Activated CD8-positive, alpha-beta T cell treated with anti-CD3 and anti-CD28 coated beads for 36 hours (primary cell): ENCODE results near the gene STIM2. TPM values are rescaled to one million over a fixed set of nuclear protein-coding genes. Genes with fewer than 3 reads are reported as not detected.
A peak's percentile ranks its signal among the peaks of the same experiment; 100 is the strongest.

Experiments used
- ATAC-seq: fragments of 200-7000 bp; cut with Tn5 transposase; one replicate; pipeline ENCODE4 v1.10.0; 2021; ENCODE audit warnings: mild to moderate bottlenecking, moderate library complexity
- CTCF ChIA-PET: fragments of 350-600 bp; sonication (Branson Sonifier 250); formaldehyde crosslinking; loops from one replicate; lab custom pipeline; 2021; ENCODE audit warnings: antibody characterized with exemption; lab: Charles Lee
- POLR2A ChIA-PET: fragments of 350-600 bp; sonication (Branson Sonifier 250); formaldehyde crosslinking; loops from one replicate; lab custom pipeline; 2021; ENCODE audit warnings: antibody characterized with exemption; lab: Charles Lee
- DNase-seq: peaks from one replicate; pipeline ENCODE4 v3.0.0-alpha.2; 2020
- H3K27ac Mint-ChIP-seq: one replicate; pipeline ENCODE4 v1.8.0; 2021; ENCODE audit warnings: mild to moderate bottlenecking, mixed read lengths
- H3K27me3 Mint-ChIP-seq: one replicate; pipeline ENCODE4 v1.8.0; 2021; ENCODE audit warnings: mixed read lengths
- H3K36me3 Mint-ChIP-seq: one replicate; pipeline ENCODE4 v1.8.0; 2021; ENCODE audit warnings: low read depth, mixed read lengths
- H3K4me1 Mint-ChIP-seq: one replicate; pipeline ENCODE4 v1.8.0; 2021; ENCODE audit warnings: low read depth, mixed read lengths
- H3K4me3 Mint-ChIP-seq: one replicate; pipeline ENCODE4 v1.8.0; 2021; ENCODE audit warnings: mild to moderate bottlenecking, moderate library complexity, mixed read lengths
- H3K9me3 Mint-ChIP-seq: one replicate; pipeline ENCODE4 v1.8.0; 2021; ENCODE audit warnings: mixed read lengths
- intact Hi-C: fragments of 100-400 bp; cut with micrococcal nuclease; formaldehyde crosslinking; loops from one replicate; pipeline ENCODE4 v1.10.0; 2022
- total RNA-seq, 2 experiments: library from RNA; stranded (reverse); gene quantifications; one replicate each; pipeline ENCODE4 v1.2.3, GENCODE V29; 2021
- TF ChIP-seq, protein P1 (sequence below): fragments of 200-600 bp; IDR thresholded peaks from one replicate; pipeline ENCODE4 v1.8.0; 2022; ENCODE audit warnings: antibody characterized with exemption, mild to moderate bottlenecking

STIM2 gene
- total RNA-seq, 2 experiments from 2014 or later, result 44.4 to 46.6 TPM

DNA sequence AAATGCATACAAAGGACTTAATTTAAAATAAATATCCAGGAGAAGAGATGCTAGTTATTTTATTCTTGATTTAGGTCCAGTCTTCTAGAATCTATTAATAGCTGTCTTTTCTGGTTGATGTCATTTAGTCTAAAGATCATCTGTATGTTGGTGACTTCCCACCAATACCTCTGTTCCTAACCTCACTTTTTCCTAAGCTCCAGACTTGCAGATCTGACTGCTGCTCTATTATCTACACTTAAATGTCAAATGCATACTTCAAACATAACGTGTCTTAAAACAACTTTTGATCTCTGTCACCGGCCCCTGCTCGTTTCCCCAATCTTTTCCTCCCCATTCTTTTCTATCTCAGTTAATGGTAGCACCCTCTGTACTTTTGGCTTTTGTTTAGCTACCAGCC, 133.3 kb downstream of the STIM2 start:
- Mint-ChIP-seq H3K27me3 (no peaks in the 10 kb centered on the region), H3K36me3 (peaks cover 27% of the 10 kb centered on the region), H3K4me1 (peaks cover 24% of the 10 kb centered on the region), H3K9me3 (peaks cover 6% of the 10 kb centered on the region), H3K4me3 (no peak overlapping the region), H3K27ac (no peak overlapping the region)
- DNase-seq (no peak), ATAC-seq (peak; percentile 67)
- ChIA-PET POLR2A (interaction anchor here (1.2 to 1.8 kb wide), 3 partner anchors 10 to 136 kb away, joined by 4 to 9 read pairs (median 4); partner anchors contain the start of gene STIM2), CTCF (interaction anchor here (0.9 to 3.8 kb wide), 7 partner anchors 8 to 127 kb away, joined by 3 to 20 read pairs (median 4); no protein-coding TSS in a partner anchor)
- intact Hi-C loops, result no loop called here
- TF ChIP-seq, protein P1, sequence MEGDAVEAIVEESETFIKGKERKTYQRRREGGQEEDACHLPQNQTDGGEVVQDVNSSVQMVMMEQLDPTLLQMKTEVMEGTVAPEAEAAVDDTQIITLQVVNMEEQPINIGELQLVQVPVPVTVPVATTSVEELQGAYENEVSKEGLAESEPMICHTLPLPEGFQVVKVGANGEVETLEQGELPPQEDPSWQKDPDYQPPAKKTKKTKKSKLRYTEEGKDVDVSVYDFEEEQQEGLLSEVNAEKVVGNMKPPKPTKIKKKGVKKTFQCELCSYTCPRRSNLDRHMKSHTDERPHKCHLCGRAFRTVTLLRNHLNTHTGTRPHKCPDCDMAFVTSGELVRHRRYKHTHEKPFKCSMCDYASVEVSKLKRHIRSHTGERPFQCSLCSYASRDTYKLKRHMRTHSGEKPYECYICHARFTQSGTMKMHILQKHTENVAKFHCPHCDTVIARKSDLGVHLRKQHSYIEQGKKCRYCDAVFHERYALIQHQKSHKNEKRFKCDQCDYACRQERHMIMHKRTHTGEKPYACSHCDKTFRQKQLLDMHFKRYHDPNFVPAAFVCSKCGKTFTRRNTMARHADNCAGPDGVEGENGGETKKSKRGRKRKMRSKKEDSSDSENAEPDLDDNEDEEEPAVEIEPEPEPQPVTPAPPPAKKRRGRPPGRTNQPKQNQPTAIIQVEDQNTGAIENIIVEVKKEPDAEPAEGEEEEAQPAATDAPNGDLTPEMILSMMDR, result no peak

GRCh38 chr4:26995316-26995715, 134.7 kb downstream of the STIM2 start:
- DNase-seq (no peak), ATAC-seq (no peak)
- H3K4me1 Mint-ChIP-seq, result peaks cover 30% of the 10 kb centered on the region
- no peaks in the 10 kb centered on the region for H3K27me3 Mint-ChIP-seq
- peak overlapping the region; percentile 50 for H3K27ac Mint-ChIP-seq
- H3K4me3 Mint-ChIP-seq, result no peak overlapping the region
- TF ChIP-seq, protein P1, result no peak
- H3K36me3 Mint-ChIP-seq, result peaks cover 21% of the 10 kb centered on the region
- peaks cover 6% of the 10 kb centered on the region for H3K9me3 Mint-ChIP-seq
- intact Hi-C loops, result no loop called here
- ChIA-PET CTCF (no interaction called here), POLR2A (interaction anchor here (1.8 kb wide), 1 partner anchor 8 kb away, joined by 9 read pairs; no protein-coding TSS in a partner anchor)

GRCh38 chr4:26996745-26997144, 136.1 kb downstream of the STIM2 start:
- H3K27ac Mint-ChIP-seq, result no peak overlapping the region
- intact Hi-C loops, result no loop called here
- TF ChIP-seq, protein P1, result no peak
- POLR2A ChIA-PET, result no interaction called here
- no peak for DNase-seq
- H3K36me3 Mint-ChIP-seq, result peaks cover 13% of the 10 kb centered on the region
- ATAC-seq, result no peak
- no peaks in the 10 kb centered on the region for H3K9me3 Mint-ChIP-seq
- no peaks in the 10 kb centered on the region for H3K27me3 Mint-ChIP-seq
- CTCF ChIA-PET, result interaction anchor here (1.1 kb wide), 1 partner anchor 42 kb away, joined by 3 read pairs; no protein-coding TSS in a partner anchor
- H3K4me3 Mint-ChIP-seq, result no peak overlapping the region
- peaks cover 29% of the 10 kb centered on the region for H3K4me1 Mint-ChIP-seq

DNA sequence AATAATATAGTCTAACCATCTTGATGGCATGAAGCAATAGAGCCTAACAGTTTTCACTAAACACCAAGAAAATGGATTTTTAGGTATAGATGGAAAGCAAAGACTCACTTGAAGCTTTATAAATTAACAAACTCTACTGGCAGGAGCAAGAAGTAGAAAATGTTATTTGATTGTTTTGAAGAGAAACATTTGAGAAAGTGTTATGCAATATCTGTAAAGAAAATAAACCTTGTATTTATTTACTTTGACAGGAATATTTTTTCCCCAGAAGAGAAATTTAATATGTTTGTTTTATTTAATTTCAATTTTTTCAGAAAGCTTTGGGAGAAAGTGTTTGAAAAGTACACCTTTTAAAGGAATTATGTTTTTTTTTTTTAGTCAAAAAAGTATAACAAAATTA, 139.0 kb downstream of the STIM2 start:
- Mint-ChIP-seq H3K4me3 (no peak overlapping the region), H3K4me1 (peaks cover 52% of the 10 kb centered on the region), H3K9me3 (no peaks in the 10 kb centered on the region), H3K27ac (no peak overlapping the region), H3K27me3 (no peaks in the 10 kb centered on the region), H3K36me3 (peaks cover 18% of the 10 kb centered on the region)
- ChIA-PET POLR2A (interaction anchor here (1.2 to 2.3 kb wide), 2 partner anchors 14 to 138 kb away, joined by 3 to 11 read pairs; partner anchors contain the start of gene STIM2), CTCF (interaction anchor here (0.7 to 1.5 kb wide), 5 partner anchors 11 to 139 kb away, joined by 3 to 9 read pairs (median 4); partner anchors contain the start of gene STIM2)
- DNase-seq, result no peak
- intact Hi-C loops, result loop anchor here (5.0 to 10.0 kb wide), 5 partner anchors 42 to 675 kb away; partner anchors contain the start of genes RBPJ, STIM2 and TBC1D19
- no peak for ATAC-seq
- TF ChIP-seq, protein P1, result no peak

GRCh38 chr4:27000122-27000521, 139.5 kb downstream of the STIM2 start:
- no peak overlapping the region for H3K27ac Mint-ChIP-seq
- peaks cover 20% of the 10 kb centered on the region for H3K36me3 Mint-ChIP-seq
- POLR2A ChIA-PET, result interaction anchor here (2.3 kb wide), 1 partner anchor 139 kb away, joined by 11 read pairs; the partner anchor contains the start of gene STIM2
- TF ChIP-seq, protein P1, result no peak
- ATAC-seq (no peak), DNase-seq (no peak)
- H3K9me3 Mint-ChIP-seq, result no peaks in the 10 kb centered on the region
- intact Hi-C loops, result loop anchor here (5.0 to 10.0 kb wide), 5 partner anchors 43 to 675 kb away; partner anchors contain the start of genes RBPJ, STIM2 and TBC1D19
- peaks cover 57% of the 10 kb centered on the region for H3K4me1 Mint-ChIP-seq
- CTCF ChIA-PET, result interaction anchor here (0.7 to 4.3 kb wide), 6 partner anchors 7 to 133 kb away, joined by 3 to 20 read pairs (median 8); no protein-coding TSS in a partner anchor
- H3K4me3 Mint-ChIP-seq, result no peak overlapping the region
- H3K27me3 Mint-ChIP-seq, result no peaks in the 10 kb centered on the region
